B cell (primary cell): ENCODE data around the gene GPR183. TPM values are rescaled to one million over a fixed set of nuclear protein-coding genes. Genes with fewer than 3 reads are reported as not detected.

ENCODE experiments used
- ATAC-seq: fragments of 200-7000 bp; cut with Tn5 transposase; one replicate; pipeline ENCODE4 v1.10.0; 2021; ENCODE audit warnings: low read depth, mild to moderate bottlenecking, moderate number of reproducible peaks, moderate library complexity
- CTCF ChIA-PET: fragments of 350-600 bp; sonication (Branson Sonifier 250); formaldehyde crosslinking; loops from one replicate; lab custom pipeline; 2021; ENCODE audit warnings: antibody characterized with exemption, inconsistent platforms; lab: Charles Lee
- POLR2A ChIA-PET: fragments of 350-600 bp; sonication (Branson Sonifier 250); formaldehyde crosslinking; loops from one replicate; lab custom pipeline; 2021; ENCODE audit warnings: antibody characterized with exemption; lab: Charles Lee
- DNase-seq: peaks from one replicate; pipeline ENCODE4 v3.0.0; 2013
- H2AFZ ChIP-seq: 2 replicates; pipeline ENCODE4 v1.6.1; 2012; ENCODE audit warnings: mild to moderate bottlenecking, low read depth, low read length; ENCODE audit not compliant: insufficient read depth, poor library complexity, severe bottlenecking
- H3K27ac ChIP-seq, 2 donors: 1 replicate in 1 of 2; 2 replicates in 1 of 2; pipeline ENCODE4 v1.5.1; 2012 to 2013; ENCODE audit warnings: low read length in 2 of 2, mild to moderate bottlenecking in 2 of 2, moderate library complexity in 1 of 2
- H3K27me3 ChIP-seq, 4 experiments: fragments of 200-600 bp in 1 of 4; sonication (generic) in 1 of 4; replicated peaks in 1 of 4; 1 replicate in 2 of 4; 2 replicates in 2 of 4; pipeline versions ENCODE4 v1.6.1 to v1.7.0; 2013 to 2016; ENCODE audit warnings: low read length in 3 of 4, mild to moderate bottlenecking in 2 of 4, mixed read lengths in 1 of 4, moderate library complexity in 1 of 4; ENCODE audit not compliant: insufficient read depth in 4 of 4, control insufficient read depth in 3 of 4; ENCODE audit errors: control extremely low read depth in 1 of 4
- H3K36me3 ChIP-seq, 2 experiments: replicated peaks in 1 of 2; 1 replicate in 1 of 2; 2 replicates in 1 of 2; pipeline versions ENCODE4 v1.6.1 to v1.7.1; 2013; ENCODE audit warnings: low read length in 1 of 2; ENCODE audit not compliant: insufficient read depth in 2 of 2, control insufficient read depth in 1 of 2; ENCODE audit errors: control extremely low read depth in 1 of 2, extremely low read depth in 1 of 2
- H3K4me1 ChIP-seq, 2 donors: fragments of 200-600 bp in 1 of 2; sonication (generic) in 1 of 2; 1 replicate in 1 of 2; 2 replicates in 1 of 2; pipeline versions ENCODE4 v1.5.1 to v1.6.1; 2013 to 2017; ENCODE audit warnings: low read length in 2 of 2; ENCODE audit not compliant: control insufficient read depth in 2 of 2, insufficient read depth in 2 of 2
- H3K4me2 ChIP-seq: replicated peaks from 2 replicates; pipeline ENCODE3; 2012; ENCODE audit warnings: mild to moderate bottlenecking, low read depth, low read length; ENCODE audit not compliant: poor library complexity, severe bottlenecking
- H3K4me3 ChIP-seq, 5 experiments: fragments of 200-600 bp in 1 of 5; sonication (generic) in 1 of 5; 1 replicate in 3 of 5; 2 replicates in 2 of 5; pipeline versions ENCODE4 v1.5.1 to v1.7.0; 2011 to 2016; ENCODE audit warnings: low read length in 4 of 5, mild to moderate bottlenecking in 4 of 5, low read depth in 2 of 5, control low read depth in 1 of 5, moderate library complexity in 1 of 5; ENCODE audit not compliant: insufficient read depth in 1 of 5; ENCODE audit errors: control extremely low read depth in 1 of 5, extremely low read depth in 1 of 5
- H3K79me2 ChIP-seq: fragments of 200-600 bp; sonication (generic); one replicate; pipeline ENCODE4 v1.6.0; 2016; ENCODE audit warnings: low read length; ENCODE audit not compliant: control insufficient read depth, insufficient read depth
- H3K9ac ChIP-seq: fragments of 200-600 bp; sonication (generic); 2 replicates; pipeline ENCODE4 v1.6.1; 2017; ENCODE audit warnings: mild to moderate bottlenecking, low read length, moderate library complexity
- H3K9me3 ChIP-seq, 3 donors: one replicate each; pipeline versions ENCODE4 v1.6.1 to v1.7.1; 2013; ENCODE audit warnings: low read length in 2 of 3; ENCODE audit not compliant: control insufficient read depth in 2 of 3, insufficient read depth in 1 of 3; ENCODE audit errors: control extremely low read depth in 1 of 3
- H4K20me1 ChIP-seq: 2 replicates; pipeline ENCODE4 v1.6.0; 2012; ENCODE audit warnings: mild to moderate bottlenecking, low read length; ENCODE audit not compliant: insufficient read depth, control insufficient read depth, poor library complexity, severe bottlenecking
- H3K27ac Mint-ChIP-seq: one replicate; pipeline ENCODE4 v1.8.0; 2021; ENCODE audit warnings: mixed read lengths
- H3K27me3 Mint-ChIP-seq: one replicate; pipeline ENCODE4 v1.8.0; 2021; ENCODE audit warnings: mixed read lengths
- H3K4me1 Mint-ChIP-seq: one replicate; pipeline ENCODE4 v1.8.0; 2021; ENCODE audit warnings: mixed read lengths
- H3K4me3 Mint-ChIP-seq: one replicate; pipeline ENCODE4 v1.8.0; 2021; ENCODE audit warnings: mixed read lengths
- H3K9me3 Mint-ChIP-seq: one replicate; pipeline ENCODE4 v1.8.0; 2022; ENCODE audit warnings: mixed read lengths; ENCODE audit not compliant: insufficient read depth
- EZH2 ChIP-seq: IDR thresholded peaks from 2 replicates; pipeline ENCODE4 v1.6.1; 2012; ENCODE audit warnings: borderline replicate concordance, low read depth, mild to moderate bottlenecking, moderate library complexity, low read length; ENCODE audit not compliant: insufficient read depth, poor library complexity, severe bottlenecking
- whole genome bisulfite sequencing: methylation state at CpG from one replicate; pipeline ENCODE4 v1.1.5; 2013; ENCODE audit warnings: missing lambda C conversion rate; ENCODE audit not compliant: insufficient coverage; 5-methylcytosine and 5-hydroxymethylcytosine counted together
- intact Hi-C: fragments of 100-400 bp; cut with micrococcal nuclease; formaldehyde crosslinking; loops from one replicate; pipeline ENCODE4 v1.10.0; 2022
- polyA plus RNA-seq: library from polyadenylated mRNA; depleted of rRNA; stranded (reverse); fragments of >200 nt; gene quantifications from 2 replicates; pipeline ENCODE4 v1.2.3, GENCODE V29; 2012
- total RNA-seq, 2 donors: library from RNA; stranded (reverse); fragments of 120-200 nt in 1 of 2; gene quantifications; 1 replicate in 1 of 2; 2 replicates in 1 of 2; pipeline versions ENCODE4 v1.2.3 to v1.2.4, GENCODE V29; 2013 to 2022
- TF ChIP-seq, protein P1 (sequence below): fragments of 200-600 bp; IDR thresholded peaks from one replicate; pipeline ENCODE4 v1.8.0; 2022; ENCODE audit warnings: antibody characterized with exemption, mild to moderate bottlenecking

GPR183 gene
- total and polyA plus RNA-seq, 2 donors (not counting 1 experiment from before 2014, with no cell fraction given) = 150 to 256 TPM

DNA sequence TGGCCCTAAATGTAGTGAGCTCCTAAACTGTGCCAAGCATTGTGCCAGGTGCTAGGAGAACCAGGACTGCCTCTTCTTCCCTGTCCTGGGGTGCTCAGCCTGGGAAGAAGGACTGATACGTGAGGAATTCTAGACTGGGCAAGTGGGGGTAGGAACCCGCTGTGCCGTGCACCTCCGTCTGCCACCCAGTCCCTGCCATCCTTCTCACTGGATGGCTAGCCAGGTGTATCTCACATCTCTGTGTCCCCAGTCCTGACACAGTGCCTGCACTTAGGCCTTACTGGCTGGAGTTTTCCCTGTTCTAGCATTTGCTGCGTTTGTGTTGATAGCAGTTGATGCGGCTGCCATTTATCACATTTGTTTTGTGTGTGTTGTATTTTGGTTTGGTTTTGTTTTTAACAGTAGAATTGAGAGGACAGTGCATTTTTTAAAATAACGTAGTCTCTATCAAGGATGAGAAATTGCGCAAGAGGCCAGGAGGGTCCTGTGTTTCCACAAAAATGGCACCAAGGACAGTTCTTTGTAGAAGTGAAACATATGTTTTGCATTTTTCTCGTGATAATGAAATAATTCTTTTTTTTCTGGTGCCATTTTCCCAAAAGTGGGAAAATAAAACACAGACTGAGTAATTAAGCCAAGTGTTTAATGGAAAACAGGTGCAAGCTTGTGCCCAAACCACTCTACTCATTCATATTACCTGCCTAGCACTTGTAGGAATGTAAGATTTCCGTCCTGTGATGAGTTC is 4.7 kb upstream of the GPR183 start:
- no peak overlapping the region for H3K4me2 ChIP-seq
- no peaks in the 10 kb centered on the region for H3K27me3 ChIP-seq
- H3K4me3 ChIP-seq = no peak overlapping the region
- ChIA-PET POLR2A (interaction anchor here (0.6 to 0.9 kb wide), 2 partner anchors 16 to 111 kb away, joined by 3 read pairs; no protein-coding TSS in a partner anchor), CTCF (interaction anchor here (0.8 to 2.1 kb wide), 6 partner anchors 8 to 124 kb away, joined by 3 to 6 read pairs (median 4); no protein-coding TSS in a partner anchor)
- intact Hi-C loops = no loop called here
- H3K4me3 Mint-ChIP-seq = no peak overlapping the region
- H4K20me1 ChIP-seq = no peaks in the 10 kb centered on the region
- peak overlapping the region; percentile 48 for H3K27ac Mint-ChIP-seq
- WGBS = 89% methylated on average over 10 of the region's 10 CpGs
- DNase-seq = no peak
- peaks cover 1 to 30% of the 10 kb centered on the region in 2 experiments for H3K36me3 ChIP-seq
- H3K4me1 ChIP-seq = peaks cover 24 to 35% of the 10 kb centered on the region in 2 donors
- no peaks in the 10 kb centered on the region for H3K27me3 Mint-ChIP-seq
- H3K9ac ChIP-seq = no peak overlapping the region
- peaks cover 52% of the 10 kb centered on the region for H3K4me1 Mint-ChIP-seq
- TF ChIP-seq EZH2 = no peak
- TF ChIP-seq, protein P1, sequence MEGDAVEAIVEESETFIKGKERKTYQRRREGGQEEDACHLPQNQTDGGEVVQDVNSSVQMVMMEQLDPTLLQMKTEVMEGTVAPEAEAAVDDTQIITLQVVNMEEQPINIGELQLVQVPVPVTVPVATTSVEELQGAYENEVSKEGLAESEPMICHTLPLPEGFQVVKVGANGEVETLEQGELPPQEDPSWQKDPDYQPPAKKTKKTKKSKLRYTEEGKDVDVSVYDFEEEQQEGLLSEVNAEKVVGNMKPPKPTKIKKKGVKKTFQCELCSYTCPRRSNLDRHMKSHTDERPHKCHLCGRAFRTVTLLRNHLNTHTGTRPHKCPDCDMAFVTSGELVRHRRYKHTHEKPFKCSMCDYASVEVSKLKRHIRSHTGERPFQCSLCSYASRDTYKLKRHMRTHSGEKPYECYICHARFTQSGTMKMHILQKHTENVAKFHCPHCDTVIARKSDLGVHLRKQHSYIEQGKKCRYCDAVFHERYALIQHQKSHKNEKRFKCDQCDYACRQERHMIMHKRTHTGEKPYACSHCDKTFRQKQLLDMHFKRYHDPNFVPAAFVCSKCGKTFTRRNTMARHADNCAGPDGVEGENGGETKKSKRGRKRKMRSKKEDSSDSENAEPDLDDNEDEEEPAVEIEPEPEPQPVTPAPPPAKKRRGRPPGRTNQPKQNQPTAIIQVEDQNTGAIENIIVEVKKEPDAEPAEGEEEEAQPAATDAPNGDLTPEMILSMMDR = no peak
- H3K79me2 ChIP-seq = peaks cover 84% of the 10 kb centered on the region
- no peaks in the 10 kb centered on the region for H3K9me3 ChIP-seq
- no peak for ATAC-seq
- no peaks in the 10 kb centered on the region for H3K9me3 Mint-ChIP-seq
- H3K27ac ChIP-seq = no peak overlapping the region
- no peak overlapping the region for H2AFZ ChIP-seq

DNA sequence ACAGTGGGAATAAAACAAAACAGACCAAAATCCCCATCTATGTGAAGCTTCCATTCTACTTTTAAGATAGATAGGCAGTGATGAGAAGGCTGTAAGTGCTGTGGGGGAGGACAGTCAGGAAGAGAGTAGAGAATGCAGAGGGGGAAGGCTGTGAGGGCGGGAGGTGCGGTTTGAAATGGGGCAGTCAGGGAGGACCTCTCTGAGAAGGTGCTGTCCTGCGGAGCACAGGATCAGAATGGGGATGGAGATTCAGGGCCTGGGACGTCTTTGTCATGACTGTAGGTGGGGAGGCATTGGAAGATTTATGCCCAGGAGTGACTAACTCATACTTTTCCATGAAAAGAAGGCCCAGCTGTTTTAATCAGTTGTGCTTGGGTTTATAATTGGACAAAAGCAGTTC is 3.9 kb upstream of the GPR183 start:
- Histone ChIP-seq H3K9me3 (no peaks in the 10 kb centered on the region), H3K79me2 (peaks cover 84% of the 10 kb centered on the region), H3K9ac (no peak overlapping the region), H3K4me3 (no peak overlapping the region), H3K4me2 (no peak overlapping the region), H4K20me1 (no peaks in the 10 kb centered on the region), H2AFZ (no peak overlapping the region), H3K27me3 (no peaks in the 10 kb centered on the region), H3K27ac (no peak overlapping the region), H3K4me1 (peaks cover 24 to 35% of the 10 kb centered on the region in 2 donors), H3K36me3 (peaks cover 1 to 22% of the 10 kb centered on the region in 2 experiments)
- ChIA-PET POLR2A (no interaction called here), CTCF (interaction anchor here (0.8 to 1.1 kb wide), 2 partner anchors 10 to 41 kb away, joined by 3 read pairs; no protein-coding TSS in a partner anchor)
- WGBS = 93% methylated on average over 3 of the region's 4 CpGs
- intact Hi-C loops = no loop called here
- H3K4me3 Mint-ChIP-seq = peak overlapping the region; percentile 55
- peak overlapping the region; percentile 75 for H3K27ac Mint-ChIP-seq
- TF ChIP-seq, protein P1 = no peak
- TF ChIP-seq EZH2 = no peak
- ATAC-seq (no peak), DNase-seq (no peak)
- peaks cover 55% of the 10 kb centered on the region for H3K4me1 Mint-ChIP-seq
- no peaks in the 10 kb centered on the region for H3K27me3 Mint-ChIP-seq
- H3K9me3 Mint-ChIP-seq = no peaks in the 10 kb centered on the region
